ENCODE measurements around the gene RAMAC. TPM values are rescaled to one million over a fixed set of nuclear protein-coding genes. Genes with fewer than 3 reads are reported as not detected.

RAMAC gene
- total and polyA plus RNA-seq, 10 of the 15 experiments (the other 5 are each of a cell fraction or from before 2014, with no cell fraction given), result 22.4 to 109 (median 41.7) TPM

DNA sequence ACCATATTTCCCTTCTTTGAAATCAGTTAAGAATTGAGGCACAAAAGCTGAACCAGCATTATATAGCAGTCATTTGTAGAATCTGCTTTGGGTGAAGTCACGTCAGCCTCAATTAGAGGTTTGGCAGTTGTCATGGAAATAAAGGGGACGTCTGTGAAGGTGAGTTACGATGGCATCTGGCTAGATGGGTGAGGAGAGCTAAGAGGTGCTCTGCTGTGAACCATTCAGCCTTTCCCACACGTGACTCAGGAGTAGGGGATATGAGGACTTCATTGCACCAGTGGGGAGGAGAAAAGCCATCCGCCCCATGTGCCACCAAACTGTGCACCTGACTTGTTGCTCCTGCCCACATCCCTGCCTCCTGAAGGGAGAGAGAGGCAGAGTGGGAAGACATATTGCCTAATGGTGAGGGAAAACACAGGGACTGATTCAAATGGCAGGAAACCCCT is 28.2 kb downstream of the RAMAC start:
- H3K27me3 ChIP-seq (replicated peaks in 1 of 2; ENCODE audit: control insufficient read depth in 2 of 2, insufficient read depth in 2 of 2, low read length in 1 of 2), result no peaks in the 10 kb centered on the region
- H3K9ac ChIP-seq (ENCODE audit: control insufficient read depth, insufficient read depth, low read length), result no peak overlapping the region
- in situ Hi-C loops (cut with MboI) (loop anchor here (5.0 kb wide), 1 partner anchor 198 kb away; no protein-coding TSS in a partner anchor), intact Hi-C loops (cut with micrococcal nuclease; ENCODE audit: unreplicated experiment) (loop anchor here (5.0 kb wide), 1 partner anchor 53 kb away; the partner anchor contains the start of gene BTBD1)
- no peak overlapping the region for H3K4me2 ChIP-seq (ENCODE audit: control insufficient read depth, insufficient read depth)
- ATAC-seq (no peak), DNase-seq (ENCODE audit: low read depth, low spot score) (no peak), FAIRE-seq (no peak)
- ChIA-PET RAD21 (ENCODE audit: unreplicated experiment) (no interaction called here), POLR2A (no interaction called here), CTCF (interaction anchor here (1.0 to 2.4 kb wide), 4 partner anchors 49 to 483 kb away, joined by 3 to 7 read pairs (median 4); no protein-coding TSS in a partner anchor), SMC1A (ENCODE audit: uncharacterized antibody, unreplicated experiment) (interaction anchor here (0.6 to 1.0 kb wide), 2 partner anchors 28 to 54 kb away, joined by 3 to 4 read pairs; partner anchors contain the start of gene RAMAC)
- 57% methylated on average over 5 of the region's 5 CpGs for WGBS (ENCODE audit: insufficient coverage, insufficient replicate concordance, low lambda C conversion rate, missing lambda C conversion rate)
- peaks cover 20% of the 10 kb centered on the region for H3K79me2 ChIP-seq (ENCODE audit: control insufficient read depth, insufficient read depth, low read length)
- H3K9me3 ChIP-seq (replicated peaks; ENCODE audit: control insufficient read depth, insufficient read depth, low read length), result no peaks in the 10 kb centered on the region
- H4K20me1 ChIP-seq (ENCODE audit: control insufficient read depth, insufficient read depth), result no peaks in the 10 kb centered on the region
- no TSS peak for BruUV-seq (replicated peaks)
- H2AFZ ChIP-seq (ENCODE audit: control insufficient read depth, low read depth, low read length), result no peak overlapping the region
- H3K4me3 ChIP-seq, result no peak overlapping the region
- TF ChIP-seq PAX5 (IDR thresholded peaks at IDR 0.05; ENCODE audit: borderline replicate concordance, low read depth, low read length) (no peak), POLR2AphosphoS5 (IDR thresholded peaks at IDR 0.05; ENCODE audit: low read length) (0 out of 2 replicates have a peak, but pooled peaks have one; percentile 40), BCL11A (IDR thresholded peaks at IDR 0.05; ENCODE audit: low read depth, low read length) (0 out of 2 replicates have a peak, but pooled peaks have one; percentile 18)
- TF ChIP-seq, protein P1, sequence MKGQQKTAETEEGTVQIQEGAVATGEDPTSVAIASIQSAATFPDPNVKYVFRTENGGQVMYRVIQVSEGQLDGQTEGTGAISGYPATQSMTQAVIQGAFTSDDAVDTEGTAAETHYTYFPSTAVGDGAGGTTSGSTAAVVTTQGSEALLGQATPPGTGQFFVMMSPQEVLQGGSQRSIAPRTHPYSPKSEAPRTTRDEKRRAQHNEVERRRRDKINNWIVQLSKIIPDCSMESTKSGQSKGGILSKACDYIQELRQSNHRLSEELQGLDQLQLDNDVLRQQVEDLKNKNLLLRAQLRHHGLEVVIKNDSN (IDR thresholded peaks at IDR 0.05; ENCODE audit: borderline replicate concordance, extremely low read length, insufficient read depth, low read depth, low read length), result peak; percentile 28
- H3K27ac ChIP-seq (ENCODE audit: control insufficient read depth, insufficient read depth), result no peak overlapping the region
- peaks cover 3 to 8% of the 10 kb centered on the region in 2 experiments; a peak in 2 of 4 replicates for H3K36me3 ChIP-seq (ENCODE audit: control insufficient read depth in 2 of 2, insufficient read depth in 2 of 2, low read length in 1 of 2)
- peaks cover 6% of the 10 kb centered on the region; the same call in 1 of the 2 replicates for H3K4me1 ChIP-seq (ENCODE audit: control insufficient read depth, insufficient read depth, low read length)

DNA sequence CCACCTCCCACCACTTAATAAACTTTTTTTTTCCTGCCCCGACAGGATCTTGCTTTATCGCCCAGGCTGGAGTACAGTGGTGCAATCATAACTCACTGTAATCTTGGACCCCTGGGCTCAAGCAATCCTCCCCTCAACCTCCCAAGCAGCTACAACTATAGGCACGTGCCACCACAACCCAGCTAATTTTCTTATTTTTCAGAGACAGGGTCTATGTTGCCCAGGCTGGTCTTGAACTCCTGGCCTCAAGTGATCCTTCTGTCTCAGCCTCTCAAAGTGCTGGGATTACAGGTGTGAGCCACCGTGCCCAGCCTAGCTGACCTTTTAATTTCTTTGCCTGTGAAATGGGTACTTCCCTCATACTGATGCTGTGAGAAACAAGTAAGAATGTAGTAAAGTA is 29.4 kb downstream of the RAMAC start:
- no peaks in the 10 kb centered on the region for H4K20me1 ChIP-seq (ENCODE audit: control insufficient read depth, insufficient read depth)
- ATAC-seq (no peak), DNase-seq (ENCODE audit: low read depth, low spot score) (no peak), FAIRE-seq (no peak)
- H3K36me3 ChIP-seq (ENCODE audit: control insufficient read depth in 2 of 2, insufficient read depth in 2 of 2, low read length in 1 of 2), result peaks cover 8 to 13% of the 10 kb centered on the region in 2 experiments
- ChIA-PET RAD21 (ENCODE audit: unreplicated experiment) (no interaction called here), POLR2A (no interaction called here), SMC1A (ENCODE audit: uncharacterized antibody, unreplicated experiment) (no interaction called here), CTCF (interaction anchor here (1.4 kb wide), 1 partner anchor 233 kb away, joined by 3 read pairs; no protein-coding TSS in a partner anchor)
- H3K27me3 ChIP-seq (replicated peaks in 1 of 2; ENCODE audit: control insufficient read depth in 2 of 2, insufficient read depth in 2 of 2, low read length in 1 of 2), result no peaks in the 10 kb centered on the region
- intact Hi-C loops (cut with micrococcal nuclease; ENCODE audit: unreplicated experiment), result no loop called here
- H3K4me3 ChIP-seq, result no peak overlapping the region
- H2AFZ ChIP-seq (ENCODE audit: control insufficient read depth, low read depth, low read length), result no peak overlapping the region
- WGBS (ENCODE audit: insufficient coverage, insufficient replicate concordance, low lambda C conversion rate, missing lambda C conversion rate), result 91% methylated on average over 4 of the region's 4 CpGs
- H3K9me3 ChIP-seq (replicated peaks; ENCODE audit: control insufficient read depth, insufficient read depth, low read length), result no peaks in the 10 kb centered on the region
- H3K4me2 ChIP-seq (ENCODE audit: control insufficient read depth, insufficient read depth), result no peak overlapping the region
- no TSS peak for BruUV-seq (replicated peaks)
- TF ChIP-seq, protein P2, sequence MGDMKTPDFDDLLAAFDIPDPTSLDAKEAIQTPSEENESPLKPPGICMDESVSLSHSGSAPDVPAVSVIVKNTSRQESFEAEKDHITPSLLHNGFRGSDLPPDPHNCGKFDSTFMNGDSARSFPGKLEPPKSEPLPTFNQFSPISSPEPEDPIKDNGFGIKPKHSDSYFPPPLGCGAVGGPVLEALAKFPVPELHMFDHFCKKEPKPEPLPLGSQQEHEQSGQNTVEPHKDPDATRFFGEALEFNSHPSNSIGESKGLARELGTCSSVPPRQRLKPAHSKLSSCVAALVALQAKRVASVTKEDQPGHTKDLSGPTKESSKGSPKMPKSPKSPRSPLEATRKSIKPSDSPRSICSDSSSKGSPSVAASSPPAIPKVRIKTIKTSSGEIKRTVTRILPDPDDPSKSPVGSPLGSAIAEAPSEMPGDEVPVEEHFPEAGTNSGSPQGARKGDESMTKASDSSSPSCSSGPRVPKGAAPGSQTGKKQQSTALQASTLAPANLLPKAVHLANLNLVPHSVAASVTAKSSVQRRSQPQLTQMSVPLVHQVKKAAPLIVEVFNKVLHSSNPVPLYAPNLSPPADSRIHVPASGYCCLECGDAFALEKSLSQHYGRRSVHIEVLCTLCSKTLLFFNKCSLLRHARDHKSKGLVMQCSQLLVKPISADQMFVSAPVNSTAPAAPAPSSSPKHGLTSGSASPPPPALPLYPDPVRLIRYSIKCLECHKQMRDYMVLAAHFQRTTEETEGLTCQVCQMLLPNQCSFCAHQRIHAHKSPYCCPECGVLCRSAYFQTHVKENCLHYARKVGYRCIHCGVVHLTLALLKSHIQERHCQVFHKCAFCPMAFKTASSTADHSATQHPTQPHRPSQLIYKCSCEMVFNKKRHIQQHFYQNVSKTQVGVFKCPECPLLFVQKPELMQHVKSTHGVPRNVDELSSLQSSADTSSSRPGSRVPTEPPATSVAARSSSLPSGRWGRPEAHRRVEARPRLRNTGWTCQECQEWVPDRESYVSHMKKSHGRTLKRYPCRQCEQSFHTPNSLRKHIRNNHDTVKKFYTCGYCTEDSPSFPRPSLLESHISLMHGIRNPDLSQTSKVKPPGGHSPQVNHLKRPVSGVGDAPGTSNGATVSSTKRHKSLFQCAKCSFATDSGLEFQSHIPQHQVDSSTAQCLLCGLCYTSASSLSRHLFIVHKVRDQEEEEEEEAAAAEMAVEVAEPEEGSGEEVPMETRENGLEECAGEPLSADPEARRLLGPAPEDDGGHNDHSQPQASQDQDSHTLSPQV (IDR thresholded peaks at IDR 0.05), result no peak
- peak in 1 of 2 experiments; percentile 45; a peak in 1 of 4 replicates for TF ChIP-seq BHLHE40 (IDR thresholded peaks at IDR 0.05; ENCODE audit: borderline replicate concordance in 1 of 2, low read depth in 2 of 2, low read length in 1 of 2)
- 0 out of 2 replicates have a peak, but pooled peaks have one; percentile 31 for TF ChIP-seq PML (IDR thresholded peaks at IDR 0.05; ENCODE audit: low read length)
- no peak overlapping the region for H3K9ac ChIP-seq (ENCODE audit: control insufficient read depth, insufficient read depth, low read length)
- H3K4me1 ChIP-seq (ENCODE audit: control insufficient read depth, insufficient read depth, low read length), result 0 out of 2 replicates have a peak, but pooled peaks cover 2% of the 10 kb centered on the region
- H3K79me2 ChIP-seq (ENCODE audit: control insufficient read depth, insufficient read depth, low read length), result peaks cover 10% of the 10 kb centered on the region
- in situ Hi-C loops (cut with MboI), result no loop called here
- no peak overlapping the region for H3K27ac ChIP-seq (ENCODE audit: control insufficient read depth, insufficient read depth)
